ENCODE data around the gene ZNF584.
A peak's percentile ranks its signal among the peaks of the same experiment; 100 is the strongest.
"Not testable (repeated sequence)": the region's sequence is repeated elsewhere in the genome, so short reads cannot be mapped to it uniquely, and the experiment has no call there.

The ZNF584 gene

GRCh38 chr19:58386576-58387337 is 21.7 kb upstream of the ZNF584 start, which contains the start of gene RPS5:
TSS of gene RPS5 (plus strand) at chr19:58387269. CDS start at chr19:58388138, 869 bp downstream.
- peak; percentile 94 to 95 for DNase-seq

GRCh38 chr19:58387338-58388174 is 20.9 kb upstream of the ZNF584 start:
- DNase-seq: no peak

GRCh38 chr19:58388175-58388526 is 20.3 kb upstream of the ZNF584 start:
- no peak for DNase-seq

- DNase-seq: no peak
Observed at GRCh38 chr19:58392945-58393724, 15.3 kb upstream of the ZNF584 start.

GRCh38 chr19:58393725-58394033 is 14.8 kb upstream of the ZNF584 start:
- no peak for DNase-seq

- no peak for DNase-seq
Observed at GRCh38 chr19:58394821-58395219, 13.6 kb upstream of the ZNF584 start.

- DNase-seq: no peak
Observed at GRCh38 chr19:58395220-58395978, 13.1 kb upstream of the ZNF584 start, which contains the start of gene RNF225. TSS of gene RNF225 (plus strand) at chr19:58395656. CDS start at chr19:58396090, 434 bp downstream.

- DNase-seq: peak in 1 of 2 experiments; percentile 8
Observed at GRCh38 chr19:58395979-58396627, 12.3 kb upstream of the ZNF584 start.

GRCh38 chr19:58396691-58397532 is 11.5 kb upstream of the ZNF584 start:
- no peak for DNase-seq

GRCh38 chr19:58397533-58398037 is 10.9 kb upstream of the ZNF584 start:
- DNase-seq: no peak

- no peak for DNase-seq
Observed at GRCh38 chr19:58398087-58398486, 10.4 kb upstream of the ZNF584 start.

GRCh38 chr19:58398545-58398944 is 9.9 kb upstream of the ZNF584 start:
- DNase-seq: no peak

GRCh38 chr19:58399903-58400302 is 8.5 kb upstream of the ZNF584 start:
- DNase-seq: no peak

- DNase-seq: no peak
Observed at GRCh38 chr19:58400316-58400915, 8.0 kb upstream of the ZNF584 start.

GRCh38 chr19:58400916-58401839 is 7.3 kb upstream of the ZNF584 start:
- peak; percentile 99 for DNase-seq

- no peak for DNase-seq
Observed at GRCh38 chr19:58401840-58402421, 6.5 kb upstream of the ZNF584 start.

GRCh38 chr19:58403920-58404478 is 4.5 kb upstream of the ZNF584 start:
- not testable (repeated sequence) for DNase-seq

Measured in activated CD4-positive, alpha-beta T cell treated with anti-CD3 and anti-CD28 coated beads, Interleukin-2, amount 50 U/mL, for 4 hours (primary cell).